Chondrocyte (in vitro differentiated cells): Measurements from ENCODE around the gene TEKT5. TPM values are rescaled to one million over a fixed set of nuclear protein-coding genes. Genes with fewer than 3 reads are reported as not detected.

Source experiments
- DNase-seq: peaks from one replicate; pipeline ENCODE4 v3.0.0; 2021; ENCODE audit warnings: mixed read lengths, low spot score
- H3K27ac Mint-ChIP-seq: one replicate; pipeline ENCODE4 v1.8.0; 2021; ENCODE audit warnings: mild to moderate bottlenecking, moderate library complexity, mixed read lengths; ENCODE audit not compliant: unreplicated experiment
- H3K27me3 Mint-ChIP-seq: 2 replicates; pipeline ENCODE4 v1.8.0; 2021; ENCODE audit warnings: low read depth, mixed read lengths
- H3K36me3 Mint-ChIP-seq: 2 replicates; pipeline ENCODE4 v1.8.0; 2021; ENCODE audit warnings: low read depth, mixed read lengths
- H3K4me1 Mint-ChIP-seq: 2 replicates; pipeline ENCODE4 v1.8.0; 2021; ENCODE audit warnings: low read depth, mild to moderate bottlenecking, mixed read lengths
- H3K4me3 Mint-ChIP-seq: one replicate; pipeline ENCODE4 v1.8.0; 2021; ENCODE audit warnings: mild to moderate bottlenecking, moderate library complexity, mixed read lengths; ENCODE audit not compliant: unreplicated experiment
- H3K9me3 Mint-ChIP-seq: 2 replicates; pipeline ENCODE4 v1.8.0; 2021; ENCODE audit warnings: low read depth, mixed read lengths
- total RNA-seq: library from RNA; stranded (reverse); gene quantifications from 3 replicates; pipeline ENCODE4 v1.2.1, GENCODE V29; 2021
- TF ChIP-seq, protein P1 (sequence below): fragments of 200-600 bp; sonication (generic); IDR thresholded peaks from 2 replicates; pipeline ENCODE4 v1.5.0; 2021; ENCODE audit warnings: antibody characterized with exemption, mild to moderate bottlenecking, moderate library complexity

The TEKT5 gene
- total RNA-seq, 1 donor from 2014 or later = not detected

GRCh38 chr16:10619271-10619849 lies 75.4 kb downstream of the TEKT5 start:
- no peak for DNase-seq
- Mint-ChIP-seq H3K4me3 (no peak overlapping the region), H3K9me3 (no peaks in the 10 kb centered on the region), H3K27me3 (peaks cover 26% of the 10 kb centered on the region), H3K27ac (no peak overlapping the region), H3K4me1 (peaks cover 5% of the 10 kb centered on the region), H3K36me3 (no peaks in the 10 kb centered on the region)
- TF ChIP-seq, protein P1, sequence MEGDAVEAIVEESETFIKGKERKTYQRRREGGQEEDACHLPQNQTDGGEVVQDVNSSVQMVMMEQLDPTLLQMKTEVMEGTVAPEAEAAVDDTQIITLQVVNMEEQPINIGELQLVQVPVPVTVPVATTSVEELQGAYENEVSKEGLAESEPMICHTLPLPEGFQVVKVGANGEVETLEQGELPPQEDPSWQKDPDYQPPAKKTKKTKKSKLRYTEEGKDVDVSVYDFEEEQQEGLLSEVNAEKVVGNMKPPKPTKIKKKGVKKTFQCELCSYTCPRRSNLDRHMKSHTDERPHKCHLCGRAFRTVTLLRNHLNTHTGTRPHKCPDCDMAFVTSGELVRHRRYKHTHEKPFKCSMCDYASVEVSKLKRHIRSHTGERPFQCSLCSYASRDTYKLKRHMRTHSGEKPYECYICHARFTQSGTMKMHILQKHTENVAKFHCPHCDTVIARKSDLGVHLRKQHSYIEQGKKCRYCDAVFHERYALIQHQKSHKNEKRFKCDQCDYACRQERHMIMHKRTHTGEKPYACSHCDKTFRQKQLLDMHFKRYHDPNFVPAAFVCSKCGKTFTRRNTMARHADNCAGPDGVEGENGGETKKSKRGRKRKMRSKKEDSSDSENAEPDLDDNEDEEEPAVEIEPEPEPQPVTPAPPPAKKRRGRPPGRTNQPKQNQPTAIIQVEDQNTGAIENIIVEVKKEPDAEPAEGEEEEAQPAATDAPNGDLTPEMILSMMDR = no peak

- Mint-ChIP-seq H3K36me3 (no peaks in the 10 kb centered on the region), H3K4me3 (no peak overlapping the region), H3K27ac (peak overlapping the region; percentile 41), H3K4me1 (peaks cover 5% of the 10 kb centered on the region), H3K9me3 (no peaks in the 10 kb centered on the region), H3K27me3 (peaks cover 25% of the 10 kb centered on the region)
- DNase-seq = no peak
- TF ChIP-seq, protein P1 = no peak
These were observed 76.0 kb downstream of the TEKT5 start for GRCh38 chr16:10618710-10619209.

- TF ChIP-seq, protein P1 = no peak
- Mint-ChIP-seq H3K27me3 (peaks cover 24% of the 10 kb centered on the region), H3K9me3 (no peaks in the 10 kb centered on the region), H3K4me3 (no peak overlapping the region), H3K27ac (no peak overlapping the region), H3K4me1 (peaks cover 5% of the 10 kb centered on the region), H3K36me3 (no peaks in the 10 kb centered on the region)
- DNase-seq = no peak
These were observed 76.9 kb downstream of the TEKT5 start for GRCh38 chr16:10617662-10618420.

DNA sequence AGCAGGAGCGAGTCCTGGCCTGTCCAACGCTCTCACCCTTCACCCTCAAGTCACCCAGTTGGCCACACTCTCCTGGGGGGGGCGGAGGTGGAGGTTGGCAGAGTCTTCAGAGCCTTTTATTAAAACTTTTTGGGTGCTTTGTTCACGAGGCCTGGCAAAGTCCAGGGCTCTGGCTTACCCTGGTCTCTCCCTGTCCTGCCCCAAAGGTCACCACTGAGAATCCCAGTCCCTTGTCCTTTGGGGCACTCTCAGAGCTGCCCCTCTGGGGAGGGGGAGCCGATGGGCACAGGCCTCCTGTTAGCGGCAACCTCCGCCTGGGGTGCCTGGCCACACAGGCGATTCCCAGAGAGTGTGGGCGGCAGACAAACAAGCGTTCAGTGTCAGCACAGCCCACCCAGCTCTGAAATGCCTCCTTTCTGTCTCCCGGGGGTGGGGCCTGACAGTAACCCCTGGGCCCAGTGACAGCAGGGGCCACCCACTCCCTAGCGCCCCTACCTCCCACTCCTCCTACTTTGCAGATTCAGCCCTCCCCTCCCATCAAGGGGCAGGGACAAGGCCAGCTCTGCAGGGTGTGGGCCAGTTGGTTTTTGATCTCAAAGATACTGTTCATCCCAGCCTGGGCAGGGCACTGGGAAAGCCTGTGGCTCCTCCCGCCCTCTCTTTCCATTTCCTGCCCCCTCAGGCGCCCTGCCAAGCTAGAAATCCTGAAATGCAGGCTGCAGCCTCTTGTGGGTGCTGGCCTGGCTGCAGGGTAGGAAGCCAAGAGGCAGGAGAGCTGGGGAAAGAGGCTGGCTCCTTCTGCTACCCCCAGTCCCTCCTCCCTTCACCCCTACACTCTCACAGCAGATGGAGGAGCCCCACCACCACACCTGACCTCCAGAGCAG lies 77.7 kb downstream of the TEKT5 start:
- TF ChIP-seq, protein P1 = no peak
- no peak for DNase-seq
- Mint-ChIP-seq H3K27ac (no peak overlapping the region), H3K4me3 (no peak overlapping the region), H3K9me3 (no peaks in the 10 kb centered on the region), H3K36me3 (no peaks in the 10 kb centered on the region), H3K27me3 (peaks cover 27% of the 10 kb centered on the region), H3K4me1 (peaks cover 5% of the 10 kb centered on the region)

DNA sequence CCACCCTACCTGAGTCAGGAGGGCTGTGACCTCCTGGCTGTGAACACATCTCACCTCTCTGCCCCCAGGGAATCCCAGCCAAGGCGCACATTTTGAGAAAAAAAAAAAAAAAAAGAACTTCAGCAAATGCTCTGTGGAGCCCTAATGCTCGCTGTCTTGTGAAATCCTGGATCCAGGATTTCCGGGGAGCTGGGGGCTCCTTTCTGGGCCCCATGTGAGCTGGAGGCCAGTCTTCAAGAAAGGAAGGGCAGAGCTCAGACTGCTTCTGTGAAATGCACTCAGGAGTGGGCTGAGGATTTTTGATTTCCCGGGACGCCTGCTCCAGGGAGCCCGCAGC lies 78.3 kb downstream of the TEKT5 start:
- peaks cover 5% of the 10 kb centered on the region for H3K4me1 Mint-ChIP-seq
- H3K27ac Mint-ChIP-seq = no peak overlapping the region
- TF ChIP-seq, protein P1 = no peak
- H3K9me3 Mint-ChIP-seq = no peaks in the 10 kb centered on the region
- H3K27me3 Mint-ChIP-seq = peaks cover 29% of the 10 kb centered on the region
- H3K4me3 Mint-ChIP-seq = no peak overlapping the region
- DNase-seq = no peak
- no peaks in the 10 kb centered on the region for H3K36me3 Mint-ChIP-seq
